Fibroblast of the aortic adventitia (primary cell): ENCODE data around the gene ARF3. TPM values are rescaled to one million over a fixed set of nuclear protein-coding genes. Genes with fewer than 3 reads are reported as not detected.
A peak's percentile ranks its signal among the peaks of the same experiment; 100 is the strongest.

Experiments
- DNase-seq: peaks from one replicate; pipeline ENCODE4 v3.0.0-alpha.2; 2010; ENCODE audit warnings: low read depth
- H3K4me3 ChIP-seq: 2 replicates; pipeline ENCODE4 v1.5.1; 2011; ENCODE audit warnings: low read depth, mild to moderate bottlenecking, control low read depth, low read length, moderate library complexity
- total RNA-seq: library from RNA; depleted of rRNA; stranded (reverse); fragments of >200 nt; gene quantifications from 2 replicates; pipeline ENCODE4 v1.2.3, GENCODE V29; 2012; ENCODE audit warnings: low replicate concordance
- TF ChIP-seq, protein P1 (sequence below): IDR thresholded peaks from 2 replicates; pipeline ENCODE4 v1.5.1; 2011; ENCODE audit warnings: mild to moderate bottlenecking, low read length, control low read depth, inconsistent platforms; ENCODE audit not compliant: insufficient read depth

The ARF3 gene
- total RNA-seq, 1 donor = 65.3 TPM

GRCh38 chr12:48981757-48982157 lies 24.5 kb upstream of the ARF3 start:
- TF ChIP-seq, protein P1, sequence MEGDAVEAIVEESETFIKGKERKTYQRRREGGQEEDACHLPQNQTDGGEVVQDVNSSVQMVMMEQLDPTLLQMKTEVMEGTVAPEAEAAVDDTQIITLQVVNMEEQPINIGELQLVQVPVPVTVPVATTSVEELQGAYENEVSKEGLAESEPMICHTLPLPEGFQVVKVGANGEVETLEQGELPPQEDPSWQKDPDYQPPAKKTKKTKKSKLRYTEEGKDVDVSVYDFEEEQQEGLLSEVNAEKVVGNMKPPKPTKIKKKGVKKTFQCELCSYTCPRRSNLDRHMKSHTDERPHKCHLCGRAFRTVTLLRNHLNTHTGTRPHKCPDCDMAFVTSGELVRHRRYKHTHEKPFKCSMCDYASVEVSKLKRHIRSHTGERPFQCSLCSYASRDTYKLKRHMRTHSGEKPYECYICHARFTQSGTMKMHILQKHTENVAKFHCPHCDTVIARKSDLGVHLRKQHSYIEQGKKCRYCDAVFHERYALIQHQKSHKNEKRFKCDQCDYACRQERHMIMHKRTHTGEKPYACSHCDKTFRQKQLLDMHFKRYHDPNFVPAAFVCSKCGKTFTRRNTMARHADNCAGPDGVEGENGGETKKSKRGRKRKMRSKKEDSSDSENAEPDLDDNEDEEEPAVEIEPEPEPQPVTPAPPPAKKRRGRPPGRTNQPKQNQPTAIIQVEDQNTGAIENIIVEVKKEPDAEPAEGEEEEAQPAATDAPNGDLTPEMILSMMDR = no peak
- no peak for DNase-seq
- no peak overlapping the region for H3K4me3 ChIP-seq

- TF ChIP-seq, protein P1 = peak; percentile 3
- no peak overlapping the region for H3K4me3 ChIP-seq
- no peak for DNase-seq
Observed at GRCh38 chr12:48980953-48981756, 23.9 kb upstream of the ARF3 start.

GRCh38 chr12:48980389-48980952 lies 23.2 kb upstream of the ARF3 start:
- TF ChIP-seq, protein P1 = no peak
- no peak overlapping the region for H3K4me3 ChIP-seq
- DNase-seq = no peak

DNA sequence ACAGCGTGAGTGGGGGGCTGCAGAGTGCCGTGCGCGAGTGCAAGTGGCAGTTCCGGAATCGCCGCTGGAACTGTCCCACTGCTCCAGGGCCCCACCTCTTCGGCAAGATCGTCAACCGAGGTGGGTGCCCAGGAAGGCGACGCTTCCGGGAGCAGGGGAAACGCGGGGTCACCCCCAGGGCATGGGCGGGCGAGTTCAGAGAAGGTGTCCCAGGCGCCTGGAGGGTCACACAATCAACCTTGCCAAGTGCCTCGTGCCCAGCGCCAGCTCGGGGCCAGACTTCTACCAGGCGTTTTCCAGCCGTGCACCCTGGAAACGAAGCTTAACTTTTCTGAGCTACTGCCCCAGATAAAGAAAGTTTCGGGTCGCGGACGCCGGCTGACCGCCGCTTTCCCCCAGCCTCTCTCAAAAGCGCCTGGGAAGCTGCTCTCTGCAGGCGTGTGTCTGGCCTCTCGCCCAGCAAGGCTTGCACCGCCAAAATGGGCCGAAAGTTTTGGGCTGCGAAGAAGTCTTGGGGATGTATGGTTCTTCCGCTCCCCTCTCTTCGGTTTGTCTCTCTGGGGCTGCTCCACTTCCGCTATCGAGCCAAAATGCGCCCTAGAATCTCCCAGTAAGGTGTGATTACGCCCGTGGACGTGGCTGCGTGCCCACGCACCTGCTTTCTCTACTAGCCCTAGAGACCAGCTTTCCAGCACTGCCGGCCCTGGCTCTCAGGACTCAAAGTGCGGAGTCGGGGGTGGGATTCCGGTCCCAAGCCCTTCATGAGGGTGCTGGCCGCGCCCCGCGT lies 22.5 kb upstream of the ARF3 start:
- no peak for DNase-seq
- TF ChIP-seq, protein P1 = no peak
- peak overlapping the region; percentile 28 for H3K4me3 ChIP-seq

DNA sequence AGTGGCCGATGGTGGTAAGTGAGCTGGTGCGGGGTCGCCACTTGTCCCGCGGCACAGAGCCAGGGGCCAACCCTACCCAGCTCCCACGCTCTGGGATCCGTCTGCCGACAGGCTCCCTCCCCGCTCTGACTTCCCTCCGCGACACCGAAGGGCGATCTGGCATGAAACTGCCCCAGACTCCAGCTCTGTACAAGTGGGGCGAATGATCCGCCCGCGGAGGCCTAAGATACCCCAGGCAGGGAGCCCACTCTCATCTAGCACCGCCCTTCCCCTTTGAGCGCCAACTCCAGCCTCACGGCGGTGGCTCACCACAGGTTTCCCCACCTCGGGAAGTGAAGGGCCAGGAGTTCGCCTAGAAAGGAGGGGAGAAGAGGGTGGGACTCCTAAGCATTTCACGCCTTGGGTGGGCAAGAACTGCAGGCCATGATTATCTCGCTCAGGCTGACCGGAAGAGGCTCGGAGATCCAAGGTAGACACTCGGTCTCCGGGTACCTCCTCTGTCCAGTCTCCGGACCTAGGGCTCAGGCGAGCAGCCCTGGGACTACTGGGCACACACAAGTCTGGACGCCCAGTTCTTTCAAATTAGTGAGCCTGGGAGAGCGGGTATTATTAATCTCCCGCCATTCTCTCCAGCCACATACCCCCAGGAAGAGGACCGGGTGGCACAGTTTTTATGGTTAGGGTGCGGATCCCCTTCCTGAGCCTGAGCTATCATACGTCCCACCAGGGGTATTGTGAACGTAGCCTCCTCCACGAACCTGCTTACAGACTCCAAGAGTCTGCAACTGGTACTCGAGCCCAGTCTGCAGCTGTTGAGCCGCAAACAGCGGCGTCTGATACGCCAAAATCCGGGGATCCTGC lies 21.7 kb upstream of the ARF3 start:
- no peak for DNase-seq
- TF ChIP-seq, protein P1 = no peak
- H3K4me3 ChIP-seq = peak overlapping the region; percentile 22

DNA sequence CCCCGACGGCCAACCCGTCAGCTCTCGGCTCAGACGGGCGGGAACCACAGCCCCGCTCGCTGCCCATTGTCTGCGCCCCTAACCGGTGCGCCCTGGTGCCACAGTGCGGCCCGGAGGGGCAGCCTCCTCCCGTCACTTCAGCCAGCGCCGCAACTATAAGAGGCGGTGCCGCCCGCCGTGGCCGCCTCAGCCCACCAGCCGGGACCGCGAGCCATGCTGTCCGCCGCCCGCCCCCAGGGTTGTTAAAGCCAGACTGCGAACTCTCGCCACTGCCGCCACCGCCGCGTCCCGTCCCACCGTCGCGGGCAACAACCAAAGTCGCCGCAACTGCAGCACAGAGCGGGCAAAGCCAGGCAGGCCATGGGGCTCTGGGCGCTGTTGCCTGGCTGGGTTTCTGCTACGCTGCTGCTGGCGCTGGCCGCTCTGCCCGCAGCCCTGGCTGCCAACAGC lies 21.0 kb upstream of the ARF3 start, which contains the start of gene WNT1:
TSS of gene WNT1 (plus strand) at position 32 of the 450 bp plus-strand sequence. CDS start at position 361, 329 bp downstream.
- DNase-seq = no peak
- peak within 1 kb of the TSS; percentile 22 for H3K4me3 ChIP-seq
- TF ChIP-seq, protein P1 = no peak
